HT-29 (cell line): ENCODE measurements around the gene AIF1L. TPM values are rescaled to one million over a fixed set of nuclear protein-coding genes. Genes with fewer than 3 reads are reported as not detected.
"Not testable (repeated sequence)": the region's sequence is repeated elsewhere in the genome, so short reads cannot be mapped to it uniquely, and the experiment has no call there.

Experiments used
- DNase-seq: peaks from one replicate; pipeline ENCODE4 v3.0.0-alpha.2; 2015; ENCODE audit warnings: low spot score
- total RNA-seq: library from RNA; depleted of rRNA; stranded (reverse); fragments of >200 nt; shearing (Covaris generic); gene quantifications from 2 replicates; pipeline ENCODE4 v1.2.3, GENCODE V29; 2014

Gene AIF1L
- total RNA-seq, 1 experiment from 2014 or later: 0.69 TPM

- DNase-seq: no peak
Measured at GRCh38 chr9:131098391-131099101, 2.2 kb downstream of the AIF1L start.

- no peak for DNase-seq
Measured at GRCh38 chr9:131099102-131099606, 2.8 kb downstream of the AIF1L start.

- not testable (repeated sequence) for DNase-seq
Measured at GRCh38 chr9:131099845-131100244, 3.5 kb downstream of the AIF1L start.

DNA sequence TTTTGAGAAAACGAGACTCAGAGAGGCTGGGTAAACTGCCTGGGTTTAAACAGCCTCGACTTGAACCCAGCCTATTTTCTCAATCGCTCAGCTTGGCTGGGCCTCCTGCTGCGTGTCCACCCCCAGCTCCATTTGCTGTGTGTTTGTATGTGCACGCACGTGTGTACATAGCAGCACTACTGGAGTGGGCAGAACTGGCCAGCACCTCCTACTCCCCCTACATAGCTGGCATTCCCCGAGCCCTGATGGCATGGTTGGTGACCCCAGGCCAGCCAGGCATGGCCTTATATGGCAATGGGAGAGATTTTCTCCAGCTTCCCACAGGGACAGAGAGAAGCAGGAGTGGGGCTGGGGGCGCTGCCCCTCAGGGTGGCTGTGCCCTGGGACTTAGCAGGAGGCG, 4.1 kb downstream of the AIF1L start:
- DNase-seq: no peak

DNA sequence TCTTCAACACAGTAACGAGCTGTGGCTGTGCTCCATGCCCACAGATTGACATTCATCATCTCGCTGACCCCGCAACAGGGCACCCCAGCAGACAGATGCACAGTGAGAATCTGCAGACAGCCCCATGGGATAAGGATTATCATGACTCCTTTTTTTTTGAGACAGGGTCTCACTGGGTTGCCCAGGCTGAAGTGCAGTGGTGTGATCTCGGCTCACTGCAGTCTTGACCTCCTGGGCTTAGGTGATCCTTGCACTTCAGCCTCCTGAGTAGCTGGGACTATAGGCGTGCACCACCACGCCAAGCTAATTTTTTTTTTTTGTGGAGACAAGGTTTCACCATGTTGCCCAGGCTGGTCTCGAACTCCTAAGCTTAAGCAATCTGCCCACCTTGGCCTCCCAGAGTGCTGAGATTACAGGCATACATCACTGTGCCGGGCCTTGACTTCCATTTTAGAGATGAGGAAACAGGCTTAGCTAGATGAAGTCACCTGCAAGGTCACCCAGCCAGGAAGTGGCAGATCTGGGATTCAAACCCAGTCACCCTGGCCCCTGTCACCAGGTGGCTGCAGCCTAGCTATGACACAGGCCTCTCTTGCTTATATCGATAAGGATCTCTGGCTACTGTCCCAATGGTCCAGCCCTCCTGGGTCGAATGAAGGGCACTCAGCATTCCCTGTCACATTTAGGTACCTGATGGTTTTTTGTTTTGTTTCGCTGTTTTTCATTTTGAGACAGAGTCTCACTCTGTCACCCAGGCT, 5.1 kb downstream of the AIF1L start:
- no peak for DNase-seq

DNA sequence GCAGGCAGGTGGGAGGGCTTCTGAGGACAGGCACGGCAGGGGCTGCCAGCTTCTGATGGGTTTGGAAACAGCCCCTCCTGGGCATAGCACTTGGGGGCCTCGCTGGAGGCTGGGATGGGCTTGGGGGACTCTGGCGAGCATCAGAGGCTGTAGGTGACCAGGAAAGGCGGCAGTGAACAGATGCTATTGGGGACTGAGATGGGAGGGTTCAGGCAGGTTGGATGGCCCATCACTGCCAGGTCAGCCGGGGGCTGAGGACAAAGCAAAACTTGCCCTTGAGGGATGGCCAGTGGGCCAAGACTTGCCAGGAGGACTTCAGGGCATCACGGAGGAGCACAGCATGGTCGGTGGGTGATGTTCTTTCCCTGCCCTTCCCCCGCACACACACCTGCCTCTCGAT, 6.7 kb downstream of the AIF1L start:
- no peak for DNase-seq

DNA sequence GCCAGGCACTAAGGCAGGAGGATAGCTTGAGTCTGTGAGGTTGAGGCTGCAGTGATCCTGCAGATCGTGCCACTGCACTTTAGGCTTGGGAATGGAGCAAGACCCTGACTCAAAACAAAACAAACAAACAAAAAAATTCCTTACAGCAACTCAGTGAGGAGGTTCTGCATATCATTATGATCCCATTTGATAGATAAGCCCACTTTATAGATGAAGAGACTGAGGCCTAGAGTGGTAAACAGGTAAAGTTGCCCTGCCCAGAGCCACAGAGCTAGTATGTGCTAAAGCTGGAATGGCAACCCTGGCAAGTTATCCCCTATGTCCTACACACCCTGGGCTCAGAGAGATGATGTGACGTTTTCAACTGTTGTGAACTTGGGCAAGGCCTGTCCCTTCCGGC, 7.2 kb downstream of the AIF1L start:
- DNase-seq: no peak

- no peak for DNase-seq
Measured at GRCh38 chr9:131104016-131104740, 7.8 kb downstream of the AIF1L start.

DNA sequence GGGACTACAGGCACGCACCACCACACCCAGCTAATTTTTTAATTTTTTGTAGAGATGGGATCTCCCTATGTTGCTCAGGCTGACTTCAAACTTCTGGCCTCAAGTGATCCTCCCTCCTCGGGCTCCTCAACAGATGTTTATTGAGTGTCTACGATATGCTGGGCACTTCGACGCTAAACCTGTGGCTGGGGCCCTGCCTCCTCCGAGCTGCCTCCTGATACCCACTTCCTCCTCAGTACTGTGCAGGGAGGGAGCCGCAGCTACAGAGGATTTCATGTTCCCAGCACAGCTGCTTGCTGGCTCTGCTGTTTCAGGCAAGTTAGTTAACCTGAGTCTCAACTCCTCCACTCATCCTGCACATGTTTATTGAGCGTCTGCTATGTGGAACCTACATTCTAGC, 9.6 kb downstream of the AIF1L start:
- DNase-seq: no peak

DNA sequence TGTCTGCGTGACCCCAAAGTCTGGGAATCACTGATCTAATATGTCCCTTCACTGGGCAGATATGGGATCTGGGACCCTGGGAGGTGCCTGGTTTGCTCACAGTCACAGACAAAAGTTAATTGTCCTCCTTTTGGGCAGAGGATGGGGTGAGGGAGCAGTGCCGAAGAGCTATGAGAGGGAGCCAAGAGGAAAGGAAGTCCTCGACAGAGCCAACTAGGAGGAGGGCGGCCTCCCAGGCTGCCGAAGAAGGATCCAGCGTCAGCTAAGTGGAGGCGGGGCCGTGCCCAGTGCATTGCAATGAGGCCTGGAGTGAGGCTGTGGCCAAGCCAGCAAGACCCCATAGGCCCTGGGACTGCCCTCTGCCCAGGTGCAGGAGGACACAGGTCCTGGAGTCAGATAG, 11.4 kb downstream of the AIF1L start:
- no peak for DNase-seq

- DNase-seq: no peak
Measured at GRCh38 chr9:131111186-131111853, 15.0 kb downstream of the AIF1L start.

GRCh38 chr9:131111854-131112311, 15.6 kb downstream of the AIF1L start:
- DNase-seq: no peak

GRCh38 chr9:131112374-131113154, 16.2 kb downstream of the AIF1L start:
- no peak for DNase-seq

DNA sequence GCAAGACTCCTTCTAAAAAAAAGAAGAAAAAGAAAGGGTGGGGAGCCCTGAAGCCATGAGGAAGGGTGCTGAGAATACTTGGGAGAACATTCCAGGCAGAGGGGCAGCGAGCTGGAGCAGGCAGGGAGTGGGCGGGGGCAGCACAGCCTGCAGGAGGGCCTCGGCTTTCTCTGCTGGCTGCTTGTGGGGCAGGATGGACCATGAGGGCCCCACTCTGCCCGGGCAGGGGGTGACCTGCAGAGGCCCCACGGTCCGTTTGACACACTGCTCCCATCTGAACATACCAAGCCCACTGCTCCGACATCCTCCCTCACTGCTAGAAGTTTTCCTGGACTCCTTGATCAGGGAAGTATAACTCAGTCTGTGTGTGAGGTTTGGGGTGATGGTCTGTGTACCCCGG, 17.3 kb downstream of the AIF1L start:
- DNase-seq: no peak

DNA sequence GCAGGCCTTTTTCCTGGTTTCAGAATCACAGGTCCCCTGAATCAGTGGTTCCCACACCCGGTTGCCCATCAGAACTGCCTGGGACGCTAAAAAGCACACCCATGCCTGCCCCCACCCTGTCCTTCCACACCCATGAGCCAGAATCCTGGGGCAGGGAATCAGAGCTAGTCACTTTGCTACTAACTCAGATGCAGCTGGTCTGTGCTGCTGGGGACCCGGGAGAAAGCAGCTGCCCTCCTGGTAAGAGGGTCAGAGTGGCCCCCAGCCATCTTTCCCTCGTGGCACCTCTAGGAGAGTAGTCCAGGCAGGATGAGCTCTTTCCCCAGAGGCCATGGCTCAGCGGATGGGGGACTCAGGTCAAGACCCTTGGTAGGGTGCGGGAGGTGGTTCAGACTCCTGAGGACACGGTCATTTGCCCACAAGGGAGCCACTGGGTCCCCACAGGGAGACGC, 17.8 kb downstream of the AIF1L start:
- DNase-seq: no peak

- not testable (repeated sequence) for DNase-seq
Measured at GRCh38 chr9:131115360-131115742, 19.0 kb downstream of the AIF1L start.

DNA sequence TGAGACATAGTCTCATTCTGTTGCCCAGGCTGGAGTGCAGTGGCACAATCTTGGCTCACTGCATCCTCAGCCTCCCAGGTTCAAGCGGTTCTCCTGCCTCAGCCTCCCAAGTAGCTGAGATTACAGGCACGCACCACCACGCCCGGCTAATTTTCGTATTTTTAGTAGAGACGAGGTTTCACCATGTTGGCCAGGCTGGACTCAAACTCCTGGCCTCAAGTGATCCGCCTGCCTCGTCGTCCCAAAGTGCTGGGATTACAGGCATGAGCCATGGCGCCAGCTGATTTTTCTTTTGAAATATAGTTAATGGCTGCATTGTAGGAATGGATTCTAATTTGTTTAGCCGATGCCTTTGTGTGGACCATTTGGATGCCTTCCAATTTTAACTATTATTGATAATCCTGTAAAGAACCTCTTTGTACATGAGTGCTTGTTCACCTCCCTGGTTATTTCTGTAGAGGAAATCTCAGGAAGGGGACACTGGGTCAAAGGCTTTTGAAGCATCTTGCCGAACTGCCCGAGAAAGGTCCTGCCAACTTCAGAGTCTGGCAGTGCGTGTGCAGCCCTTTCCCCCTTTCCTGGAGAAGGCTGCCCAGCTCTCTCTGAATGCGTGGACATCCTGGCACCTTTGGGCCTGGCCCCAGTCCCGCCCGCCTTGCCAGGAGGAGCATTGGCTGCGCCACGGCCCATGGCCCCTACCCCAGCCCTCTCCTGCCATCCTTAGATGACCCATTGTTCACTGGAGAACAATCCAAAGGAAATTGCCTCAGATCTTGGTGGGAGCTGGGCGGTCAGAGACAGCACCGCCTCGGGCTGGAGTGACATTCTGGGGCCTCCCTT, 20.2 kb downstream of the AIF1L start:
- no peak for DNase-seq

DNA sequence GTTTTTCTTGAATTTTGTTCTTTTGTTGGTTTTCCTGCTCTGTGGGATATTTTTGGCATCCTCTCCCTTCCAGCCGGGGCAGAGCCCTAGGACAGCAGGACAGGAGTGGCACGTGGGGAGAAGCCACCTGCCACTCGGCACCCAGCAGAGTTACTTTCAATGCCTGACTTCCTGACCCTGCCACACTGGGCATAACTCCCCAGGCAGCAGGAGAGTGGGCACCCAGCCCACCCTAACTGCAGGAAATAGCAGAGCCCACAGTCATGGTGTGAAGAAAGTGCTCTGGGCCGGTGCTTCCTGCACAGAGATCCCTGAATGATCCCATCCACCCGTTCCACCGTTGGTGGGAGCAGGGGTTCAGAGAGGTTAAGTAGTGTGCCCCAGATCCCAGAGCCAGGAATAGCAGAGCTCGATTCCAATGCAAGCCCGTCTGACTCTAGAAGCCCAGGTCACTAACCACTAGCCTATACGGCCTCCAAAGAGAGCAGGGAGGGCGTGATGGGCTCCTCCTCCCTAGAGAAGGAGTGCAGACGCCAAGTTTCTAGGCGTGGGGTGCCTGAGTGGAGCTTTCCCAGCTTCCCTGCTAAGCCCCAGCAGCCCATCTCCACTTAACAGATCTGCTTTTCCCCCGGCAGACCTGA, 20.9 kb downstream of the AIF1L start:
- no peak for DNase-seq

DNA sequence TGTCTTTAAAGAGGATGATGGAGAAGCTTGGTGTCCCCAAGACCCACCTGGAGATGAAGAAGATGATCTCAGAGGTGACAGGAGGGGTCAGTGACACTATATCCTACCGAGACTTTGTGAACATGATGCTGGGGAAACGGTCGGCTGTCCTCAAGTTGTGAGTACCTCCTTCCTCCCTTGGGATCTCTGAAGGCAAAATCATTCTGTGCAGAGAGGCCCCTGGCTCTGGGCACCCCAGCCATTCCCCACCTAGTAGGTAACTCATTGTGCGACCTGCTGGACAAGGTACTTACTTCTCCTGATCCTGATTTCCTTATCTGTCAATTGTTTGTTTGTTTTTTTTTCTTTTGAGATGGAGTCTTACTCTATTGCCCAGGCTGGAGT, 21.4 kb downstream of the AIF1L start:
- no peak for DNase-seq
